Esophagus muscularis mucosa (tissue), 4 donors: ENCODE measurements around the gene FAM241A. TPM values are rescaled to one million over a fixed set of nuclear protein-coding genes. Genes with fewer than 3 reads are reported as not detected.
A peak's percentile ranks its signal among the peaks of the same experiment; 100 is the strongest.

Experiments used
- DNase-seq: peaks from one replicate; pipeline ENCODE4 v3.0.0-alpha.2; 2017; ENCODE audit errors: extremely low spot score
- H3K27ac ChIP-seq, 4 donors: fragments of 200-600 bp; sonication (generic); replicated peaks in 1 of 4; 1 replicate in 3 of 4; 2 replicates in 1 of 4; pipeline ENCODE4 v1.5.1; 2016 to 2019; ENCODE audit warnings: mild to moderate bottlenecking in 1 of 4
- H3K27me3 ChIP-seq, 4 donors: fragments of 200-600 bp; sonication (generic); one replicate each; pipeline versions ENCODE4 v1.5.1 to v1.6.0; 2016 to 2019
- H3K36me3 ChIP-seq, 4 donors: fragments of 200-600 bp; sonication (generic); one replicate each; pipeline ENCODE4 v1.5.1; 2016 to 2019
- H3K4me1 ChIP-seq, 4 donors: fragments of 200-600 bp; sonication (generic); one replicate each; pipeline ENCODE4 v1.5.1; 2016 to 2019
- H3K4me3 ChIP-seq, 4 donors: fragments of 200-600 bp; sonication (generic); 1 replicate in 2 of 4; 2 replicates in 2 of 4; pipeline ENCODE4 v1.5.1; 2016 to 2019; ENCODE audit warnings: mild to moderate bottlenecking in 4 of 4, moderate library complexity in 1 of 4
- H3K9me3 ChIP-seq, 4 donors: fragments of 200-600 bp; sonication (generic); 1 replicate in 3 of 4; 2 replicates in 1 of 4; pipeline ENCODE4 v1.5.1; 2016 to 2019
- EP300 ChIP-seq: sonication (generic); formaldehyde crosslinking; IDR thresholded peaks from one replicate; pipeline ENCODE4 v1.6.1; 2017; ENCODE audit warnings: antibody characterized with exemption
- POLR2A ChIP-seq: fragments of 450-650 bp; IDR thresholded peaks from one replicate; pipeline ENCODE4 v1.6.1; 2017; ENCODE audit warnings: antibody characterized with exemption, moderate library complexity, mild to moderate bottlenecking, low read depth
- POLR2AphosphoS5 ChIP-seq, 2 donors: sonication (generic); formaldehyde crosslinking; IDR thresholded peaks; one replicate each; pipeline ENCODE4 v1.6.1; 2017; ENCODE audit warnings: antibody characterized with exemption in 2 of 2
- WGBS: methylation state at CpG from one replicate; pipeline ENCODE4 v1.1.5; 2018; 5-methylcytosine and 5-hydroxymethylcytosine counted together
- intact Hi-C: fragments of 100-400 bp; cut with DNase I; formaldehyde crosslinking; loops from one replicate; pipeline ENCODE4 v1.15.1; 2023
- total RNA-seq, 4 donors: library from RNA; depleted of rRNA; stranded (reverse); fragments of >200 nt; gene quantifications; one replicate each; pipeline versions ENCODE4 v1.1.0 to v1.2.1, GENCODE V29; 2016
- TF ChIP-seq, protein P1 (sequence below), 3 experiments: fragments of 200-600 bp in 2 of 3; fragments of 450-650 bp in 1 of 3; sonication (generic) in 2 of 3; IDR thresholded peaks; one replicate each; pipeline ENCODE4 v1.5.1; 2017 to 2019; ENCODE audit warnings: antibody characterized with exemption in 3 of 3, mild to moderate bottlenecking in 2 of 3, moderate library complexity in 1 of 3

Gene FAM241A
- total RNA-seq, 4 donors from 2014 or later: 5.0 to 7.5 (median 5.2) TPM

- WGBS: 92% methylated on average over 3 of the region's 3 CpGs
Measured at GRCh38 chr4:112119353-112119783, 25.9 kb upstream of the FAM241A start.

GRCh38 chr4:112120021-112120420 lies 25.2 kb upstream of the FAM241A start:
- Histone ChIP-seq H3K4me3 (no peak overlapping the region), H3K27ac (no peak overlapping the region), H3K4me1 (no peaks in the 10 kb centered on the region), H3K27me3 (no peaks in the 10 kb centered on the region), H3K9me3 (no peaks in the 10 kb centered on the region), H3K36me3 (no peaks in the 10 kb centered on the region)
- WGBS: 91% methylated on average over 2 of the region's 2 CpGs
- intact Hi-C loops: no loop called here
- DNase-seq: no peak
- TF ChIP-seq EP300: no peak
- TF ChIP-seq, protein P1, sequence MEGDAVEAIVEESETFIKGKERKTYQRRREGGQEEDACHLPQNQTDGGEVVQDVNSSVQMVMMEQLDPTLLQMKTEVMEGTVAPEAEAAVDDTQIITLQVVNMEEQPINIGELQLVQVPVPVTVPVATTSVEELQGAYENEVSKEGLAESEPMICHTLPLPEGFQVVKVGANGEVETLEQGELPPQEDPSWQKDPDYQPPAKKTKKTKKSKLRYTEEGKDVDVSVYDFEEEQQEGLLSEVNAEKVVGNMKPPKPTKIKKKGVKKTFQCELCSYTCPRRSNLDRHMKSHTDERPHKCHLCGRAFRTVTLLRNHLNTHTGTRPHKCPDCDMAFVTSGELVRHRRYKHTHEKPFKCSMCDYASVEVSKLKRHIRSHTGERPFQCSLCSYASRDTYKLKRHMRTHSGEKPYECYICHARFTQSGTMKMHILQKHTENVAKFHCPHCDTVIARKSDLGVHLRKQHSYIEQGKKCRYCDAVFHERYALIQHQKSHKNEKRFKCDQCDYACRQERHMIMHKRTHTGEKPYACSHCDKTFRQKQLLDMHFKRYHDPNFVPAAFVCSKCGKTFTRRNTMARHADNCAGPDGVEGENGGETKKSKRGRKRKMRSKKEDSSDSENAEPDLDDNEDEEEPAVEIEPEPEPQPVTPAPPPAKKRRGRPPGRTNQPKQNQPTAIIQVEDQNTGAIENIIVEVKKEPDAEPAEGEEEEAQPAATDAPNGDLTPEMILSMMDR (IDR thresholded peaks at IDR 0.05): no peak
- TF ChIP-seq POLR2A: no peak
- no peak for TF ChIP-seq POLR2AphosphoS5 (IDR thresholded peaks at IDR 0.05)

More at GRCh38 chr4:112119353-112119783, 25.9 kb upstream of the FAM241A start:
- intact Hi-C loops: no loop called here
- Histone ChIP-seq H3K27ac (no peak overlapping the region), H3K27me3 (no peaks in the 10 kb centered on the region), H3K4me3 (no peak overlapping the region), H3K9me3 (no peaks in the 10 kb centered on the region), H3K36me3 (no peaks in the 10 kb centered on the region), H3K4me1 (no peaks in the 10 kb centered on the region)
- DNase-seq: no peak
- no peak for TF ChIP-seq EP300
- TF ChIP-seq, protein P1 (IDR thresholded peaks at IDR 0.05): no peak
- TF ChIP-seq POLR2A: no peak
- TF ChIP-seq POLR2AphosphoS5 (IDR thresholded peaks at IDR 0.05): no peak

DNA sequence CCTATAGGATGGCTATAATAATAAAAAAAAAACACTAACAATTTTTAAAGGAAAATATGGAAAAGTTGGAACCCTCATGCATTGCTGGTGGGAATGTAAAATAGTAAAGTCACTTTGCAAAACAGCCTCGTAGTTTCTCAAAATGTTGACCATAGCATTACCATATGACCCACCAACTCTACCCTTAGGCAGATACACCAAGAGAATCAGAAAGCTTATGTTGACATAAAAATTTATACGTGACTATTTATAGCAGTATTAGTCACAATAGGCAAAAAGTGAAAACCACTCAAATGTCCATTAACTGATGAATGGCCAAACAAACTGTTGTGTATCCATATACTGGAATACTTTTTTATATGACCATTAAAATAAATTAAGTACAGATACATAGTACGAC lies 19.8 kb upstream of the FAM241A start:
- H3K4me1 ChIP-seq: peaks cover 0 to 11% (median 10%) of the 10 kb centered on the region in 4 donors
- no peak overlapping the region for H3K27ac ChIP-seq
- H3K9me3 ChIP-seq: no peaks in the 10 kb centered on the region
- 74% methylated on average over 3 of the region's 3 CpGs for WGBS
- TF ChIP-seq POLR2A: no peak
- TF ChIP-seq POLR2AphosphoS5 (IDR thresholded peaks at IDR 0.05): no peak
- no peak for TF ChIP-seq EP300
- TF ChIP-seq, protein P1 (IDR thresholded peaks at IDR 0.05): no peak
- no peak overlapping the region for H3K4me3 ChIP-seq
- no peaks in the 10 kb centered on the region for H3K36me3 ChIP-seq
- H3K27me3 ChIP-seq: no peaks in the 10 kb centered on the region
- DNase-seq: no peak
- intact Hi-C loops: no loop called here

GRCh38 chr4:112127048-112127637 lies 18.1 kb upstream of the FAM241A start:
- intact Hi-C loops: no loop called here
- Histone ChIP-seq H3K4me3 (no peak overlapping the region), H3K27ac (peak overlapping the region in 1 of 4 donors; percentile 3), H3K4me1 (peaks cover 0 to 16% (median 10%) of the 10 kb centered on the region in 4 donors), H3K27me3 (no peaks in the 10 kb centered on the region), H3K9me3 (no peaks in the 10 kb centered on the region), H3K36me3 (no peaks in the 10 kb centered on the region)
- DNase-seq: no peak
- TF ChIP-seq, protein P1 (IDR thresholded peaks at IDR 0.05): no peak
- TF ChIP-seq POLR2AphosphoS5 (IDR thresholded peaks at IDR 0.05) (no peak), EP300 (no peak), POLR2A (no peak)
- 38% methylated on average over 2 of the region's 2 CpGs for WGBS

DNA sequence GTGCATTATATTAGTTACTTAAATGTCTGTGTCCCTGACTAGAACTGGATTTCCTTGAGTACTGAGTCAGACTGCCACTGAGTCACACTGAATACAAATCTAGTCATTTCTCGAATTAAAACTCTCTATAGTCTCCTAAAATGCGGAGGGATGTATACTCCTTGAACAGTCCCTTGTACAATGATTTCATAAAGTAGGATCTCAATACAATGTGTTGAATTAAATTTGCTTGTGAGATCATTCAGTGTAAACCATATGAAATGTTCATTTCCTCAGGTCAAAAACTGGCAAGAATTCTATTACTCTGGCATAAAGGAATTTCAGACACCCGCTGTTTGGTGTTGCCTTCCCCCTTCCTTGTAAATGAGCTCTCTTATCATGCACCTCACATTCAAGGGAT lies 17.5 kb upstream of the FAM241A start:
- Histone ChIP-seq H3K4me3 (no peak overlapping the region), H3K27ac (no peak overlapping the region), H3K36me3 (no peaks in the 10 kb centered on the region), H3K4me1 (peaks cover 0 to 16% (median 10%) of the 10 kb centered on the region in 4 donors), H3K9me3 (no peaks in the 10 kb centered on the region), H3K27me3 (no peaks in the 10 kb centered on the region)
- intact Hi-C loops: no loop called here
- TF ChIP-seq EP300: no peak
- no peak for TF ChIP-seq POLR2AphosphoS5 (IDR thresholded peaks at IDR 0.05)
- TF ChIP-seq POLR2A: no peak
- TF ChIP-seq, protein P1 (IDR thresholded peaks at IDR 0.05): no peak
- DNase-seq: no peak
- 82% methylated on average over 3 of the region's 3 CpGs for WGBS
